GM21423 (cell line): ENCODE data around the gene GATAD2B.
"Not testable (repeated sequence)": the region's sequence is repeated elsewhere in the genome, so short reads cannot be mapped to it uniquely, and the experiment has no call there.

ENCODE experiments used
- ATAC-seq: cut with Tn5 transposase; IDR thresholded peaks from one replicate; pipeline ENCODE4 v1.9.1; 2021; ENCODE audit warnings: mild to moderate bottlenecking, moderate library complexity; ENCODE audit not compliant: unreplicated experiment

The GATAD2B gene

GRCh38 chr1:153783233-153784190, 139.3 kb downstream of the GATAD2B start:
- peak; percentile 83 for ATAC-seq

- not testable (repeated sequence) for ATAC-seq
Measured at GRCh38 chr1:153782648-153783047, 140.1 kb downstream of the GATAD2B start.

GRCh38 chr1:153780551-153780950, 142.2 kb downstream of the GATAD2B start:
- no peak for ATAC-seq

- ATAC-seq, result no peak
Measured at GRCh38 chr1:153779781-153780541, 142.8 kb downstream of the GATAD2B start.

- ATAC-seq, result no peak
Measured at GRCh38 chr1:153778824-153779519, 143.8 kb downstream of the GATAD2B start.

- ATAC-seq, result no peak
Measured at GRCh38 chr1:153778051-153778823, 144.5 kb downstream of the GATAD2B start.

- ATAC-seq, result no peak
Measured at GRCh38 chr1:153777648-153778047, 145.1 kb downstream of the GATAD2B start.

- no peak for ATAC-seq
Measured at GRCh38 chr1:153776845-153777370, 145.9 kb downstream of the GATAD2B start.

- no peak for ATAC-seq
Measured at GRCh38 chr1:153776352-153776751, 146.4 kb downstream of the GATAD2B start.

GRCh38 chr1:153775458-153776327, 147.1 kb downstream of the GATAD2B start:
- peak; percentile 50 for ATAC-seq

GRCh38 chr1:153774780-153775457, 147.9 kb downstream of the GATAD2B start, which contains the start of gene SLC27A3:
SLC27A3 (plus strand) TSS chr1:153775407; CDS start chr1:153775498, 91 bp downstream.
- ATAC-seq, result peak; percentile 10

- ATAC-seq, result no peak
Measured at GRCh38 chr1:153774026-153774595, 148.7 kb downstream of the GATAD2B start.

GRCh38 chr1:153773096-153773921, 149.5 kb downstream of the GATAD2B start:
- ATAC-seq, result no peak

- ATAC-seq, result no peak
Measured at GRCh38 chr1:153771841-153772593, 150.8 kb downstream of the GATAD2B start.

- no peak for ATAC-seq
Measured at GRCh38 chr1:153771261-153771660, 151.5 kb downstream of the GATAD2B start.

GRCh38 chr1:153770797-153771196, 152.0 kb downstream of the GATAD2B start:
- no peak for ATAC-seq

- no peak for ATAC-seq
Measured at GRCh38 chr1:153769221-153769620, 153.6 kb downstream of the GATAD2B start.
